ENCODE results near the gene SMPD3. TPM values are rescaled to one million over a fixed set of nuclear protein-coding genes. Genes with fewer than 3 reads are reported as not detected.

SMPD3 gene
- total and polyA plus RNA-seq, 2 donors (not counting 3 experiments of a cell fraction or from before 2014, with no cell fraction given), result not detected

DNA sequence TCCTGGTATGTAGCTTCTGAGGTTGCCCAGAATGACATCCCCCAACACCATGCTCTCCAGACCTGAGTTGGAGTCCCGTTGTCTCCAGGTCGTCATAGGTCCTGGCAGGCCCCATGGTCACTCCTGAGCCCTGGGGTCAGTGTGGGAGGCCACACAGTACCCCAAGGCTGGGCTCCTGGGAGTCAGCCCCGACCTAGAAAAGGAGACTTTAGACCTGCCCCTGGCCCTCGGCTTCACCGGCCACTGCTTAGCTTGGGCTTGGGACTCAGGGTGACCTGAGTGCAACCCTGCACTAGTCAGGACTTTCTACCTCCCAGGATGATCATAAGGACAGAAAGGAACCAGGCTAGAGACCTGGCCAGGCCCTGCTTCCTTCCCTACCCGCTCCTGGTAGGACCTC, 71.7 kb downstream of the SMPD3 start:
- Histone ChIP-seq H3K9me3 (replicated peaks; ENCODE audit: control insufficient read depth, insufficient read depth, low read length) (no peaks in the 10 kb centered on the region), H3K79me2 (ENCODE audit: control insufficient read depth, insufficient read depth, low read length) (no peaks in the 10 kb centered on the region), H3K27me3 (ENCODE audit: control insufficient read depth in 2 of 2, insufficient read depth in 2 of 2, low read length in 2 of 2) (no peaks in the 10 kb centered on the region), H3K4me2 (ENCODE audit: insufficient read depth, low read length) (no peak overlapping the region), H3K9me1 (replicated peaks; ENCODE audit: control insufficient read depth, extremely low read depth, insufficient read depth, low read length) (no peaks in the 10 kb centered on the region), H3K4me3 (replicated peaks in 1 of 3; ENCODE audit: insufficient read depth in 1 of 3, low read depth in 1 of 3, low read length in 3 of 3) (no peak overlapping the region), H3K4me1 (ENCODE audit: control insufficient read depth, extremely low read depth, insufficient read depth, low read length) (no peaks in the 10 kb centered on the region), H3K27ac (ENCODE audit: insufficient read depth, low read depth, low read length) (no peak overlapping the region), H3K36me3 (ENCODE audit: control insufficient read depth in 2 of 2, extremely low read depth in 1 of 2, insufficient read depth in 2 of 2, low read length in 2 of 2) (no peaks in the 10 kb centered on the region), H3K9ac (replicated peaks; ENCODE audit: extremely low read depth, insufficient read depth, low read length) (no peak overlapping the region), H4K20me1 (replicated peaks; ENCODE audit: control insufficient read depth, extremely low read depth, insufficient read depth, low read length) (no peaks in the 10 kb centered on the region), H2AFZ (ENCODE audit: low read depth, low read length) (no peak overlapping the region)
- intact Hi-C loops (cut with micrococcal nuclease) (no loop called here), dilution Hi-C loops (cut with MboI; ENCODE audit: extremely low pct_ligation_motif_present, low sequenced_read_pairs) (no loop called here)
- POLR2A ChIA-PET, result no interaction called here
- TF ChIP-seq GATA2 (IDR thresholded peaks at IDR 0.05; ENCODE audit: insufficient read depth, insufficient read length, low read depth, low read length) (no peak), EZH2 (IDR thresholded peaks at IDR 0.05; ENCODE audit: borderline replicate concordance, low read depth, low read length, severe bottlenecking) (no peak), JUN (IDR thresholded peaks at IDR 0.05; ENCODE audit: borderline replicate concordance, insufficient read depth, insufficient read length, low read depth) (no peak), FOS (IDR thresholded peaks at IDR 0.05; ENCODE audit: borderline replicate concordance, insufficient read depth, low read length) (no peak), POLR2AphosphoS5 (IDR thresholded peaks at IDR 0.05; ENCODE audit: insufficient read depth, low read depth, low read length) (no peak), MYC (IDR thresholded peaks at IDR 0.05; ENCODE audit: low read depth, low read length) (no peak), POLR2A (IDR thresholded peaks at IDR 0.05; ENCODE audit: low read depth, low read length) (no peak)
- TF ChIP-seq, protein P1, sequence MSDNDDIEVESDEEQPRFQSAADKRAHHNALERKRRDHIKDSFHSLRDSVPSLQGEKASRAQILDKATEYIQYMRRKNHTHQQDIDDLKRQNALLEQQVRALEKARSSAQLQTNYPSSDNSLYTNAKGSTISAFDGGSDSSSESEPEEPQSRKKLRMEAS (IDR thresholded peaks at IDR 0.05; ENCODE audit: insufficient read depth, insufficient read length), result no peak
- TF ChIP-seq, protein P2, sequence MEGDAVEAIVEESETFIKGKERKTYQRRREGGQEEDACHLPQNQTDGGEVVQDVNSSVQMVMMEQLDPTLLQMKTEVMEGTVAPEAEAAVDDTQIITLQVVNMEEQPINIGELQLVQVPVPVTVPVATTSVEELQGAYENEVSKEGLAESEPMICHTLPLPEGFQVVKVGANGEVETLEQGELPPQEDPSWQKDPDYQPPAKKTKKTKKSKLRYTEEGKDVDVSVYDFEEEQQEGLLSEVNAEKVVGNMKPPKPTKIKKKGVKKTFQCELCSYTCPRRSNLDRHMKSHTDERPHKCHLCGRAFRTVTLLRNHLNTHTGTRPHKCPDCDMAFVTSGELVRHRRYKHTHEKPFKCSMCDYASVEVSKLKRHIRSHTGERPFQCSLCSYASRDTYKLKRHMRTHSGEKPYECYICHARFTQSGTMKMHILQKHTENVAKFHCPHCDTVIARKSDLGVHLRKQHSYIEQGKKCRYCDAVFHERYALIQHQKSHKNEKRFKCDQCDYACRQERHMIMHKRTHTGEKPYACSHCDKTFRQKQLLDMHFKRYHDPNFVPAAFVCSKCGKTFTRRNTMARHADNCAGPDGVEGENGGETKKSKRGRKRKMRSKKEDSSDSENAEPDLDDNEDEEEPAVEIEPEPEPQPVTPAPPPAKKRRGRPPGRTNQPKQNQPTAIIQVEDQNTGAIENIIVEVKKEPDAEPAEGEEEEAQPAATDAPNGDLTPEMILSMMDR (IDR thresholded peaks at IDR 0.05; ENCODE audit: extremely low read depth in 1 of 2, insufficient read depth in 1 of 2, low read depth in 1 of 2, low read length in 2 of 2), result no peak
- DNase-seq (ENCODE audit: low read depth, low spot score), result no peak
- CTCF ChIA-PET, result interaction anchor here (0.9 kb wide), 1 partner anchor 13 kb away, joined by 3 read pairs; no protein-coding TSS in a partner anchor
- BruUV-seq (replicated peaks), result no TSS peak
- no peak for FAIRE-seq

Data from endothelial cell of umbilical vein (primary cell).